Right renal pelvis (tissue), 4 donors: ENCODE data around the gene C11orf21. TPM values are rescaled to one million over a fixed set of nuclear protein-coding genes. Genes with fewer than 3 reads are reported as not detected.
"Not testable (repeated sequence)": the region's sequence is repeated elsewhere in the genome, so short reads cannot be mapped to it uniquely, and the experiment has no call there.

Experiments used
- DNase-seq, 4 donors: peaks; one replicate each; pipeline ENCODE4 v3.0.0-alpha.2; 2013; ENCODE audit warnings: low read depth in 4 of 4, low spot score in 3 of 4, missing footprints in 1 of 4
- polyA plus RNA-seq, 4 donors: library from polyadenylated mRNA; unstranded; fragments of 120-200 nt; gene quantifications; one replicate each; pipeline ENCODE4 v1.2.1, GENCODE V29; 2013; ENCODE audit not compliant: insufficient read length in 4 of 4

The C11orf21 gene
- polyA plus RNA-seq, result 1 to 10 TPM in 1 of 4 donors, under 1 TPM in 3; 0.62 to 1.0 (median 0.64) TPM

GRCh38 chr11:2301631-2302305 is at the start of gene C11orf21, which contains the start of gene TSPAN32:
C11orf21 (minus strand) TSS chr11:2301918; CDS start chr11:2301808, 110 bp downstream.
TSPAN32 (plus strand) TSS chr11:2302013; CDS start chr11:2302150, 137 bp downstream.
- no peak for DNase-seq

- no peak for DNase-seq
Measured at GRCh38 chr11:2348986-2349385, 47.3 kb upstream of the C11orf21 start.

- no peak for DNase-seq
Measured at GRCh38 chr11:2347308-2347830, 45.7 kb upstream of the C11orf21 start.

GRCh38 chr11:2346586-2347307 is 45.0 kb upstream of the C11orf21 start:
- DNase-seq, result no peak

GRCh38 chr11:2346014-2346413 is 44.3 kb upstream of the C11orf21 start:
- no peak for DNase-seq

- no peak for DNase-seq
Measured at GRCh38 chr11:2345050-2345449, 43.3 kb upstream of the C11orf21 start.

- no peak for DNase-seq
Measured at GRCh38 chr11:2343502-2343901, 41.8 kb upstream of the C11orf21 start.

GRCh38 chr11:2342981-2343380 is 41.3 kb upstream of the C11orf21 start:
- no peak for DNase-seq

- no peak for DNase-seq
Measured at GRCh38 chr11:2342557-2342956, 40.8 kb upstream of the C11orf21 start.

- DNase-seq, result not testable (repeated sequence)
Measured at GRCh38 chr11:2338760-2339159, 37.0 kb upstream of the C11orf21 start.

- DNase-seq, result not testable (repeated sequence)
Measured at GRCh38 chr11:2335286-2335685, 33.6 kb upstream of the C11orf21 start.

GRCh38 chr11:2333486-2334205 is 31.9 kb upstream of the C11orf21 start:
- not testable (repeated sequence) for DNase-seq

- not testable (repeated sequence) for DNase-seq
Measured at GRCh38 chr11:2332569-2332968, 30.9 kb upstream of the C11orf21 start.

- DNase-seq, result no peak
Measured at GRCh38 chr11:2331404-2331803, 29.7 kb upstream of the C11orf21 start.

- no peak for DNase-seq
Measured at GRCh38 chr11:2330696-2331095, 29.0 kb upstream of the C11orf21 start.

GRCh38 chr11:2329551-2329950 is 27.8 kb upstream of the C11orf21 start:
- no peak for DNase-seq

GRCh38 chr11:2328656-2329354 is 27.1 kb upstream of the C11orf21 start:
- no peak for DNase-seq

GRCh38 chr11:2328021-2328420 is 26.3 kb upstream of the C11orf21 start:
- DNase-seq, result no peak

- DNase-seq, result no peak
Measured at GRCh38 chr11:2327032-2327431, 25.3 kb upstream of the C11orf21 start.

- DNase-seq, result no peak
Measured at GRCh38 chr11:2325719-2326118, 24.0 kb upstream of the C11orf21 start.
